Sigmoid colon (tissue), 3 donors: ENCODE results near the gene CLN6.

ENCODE experiments used
- CTCF ChIP-seq, 4 experiments: fragments of 450-650 bp in 3 of 4; fragments of 200-600 bp in 1 of 4; IDR thresholded peaks; one replicate each; pipeline ENCODE4 v1.5.1; 2016 to 2019; ENCODE audit warnings: antibody characterized with exemption in 4 of 4, mild to moderate bottlenecking in 3 of 4, moderate library complexity in 2 of 4
- POLR2A ChIP-seq, 2 donors: fragments of 450-650 bp; IDR thresholded peaks; one replicate each; pipeline ENCODE4 v1.6.1; 2016; ENCODE audit warnings: antibody characterized with exemption in 2 of 2, mild to moderate bottlenecking in 2 of 2, moderate library complexity in 2 of 2

DNA sequence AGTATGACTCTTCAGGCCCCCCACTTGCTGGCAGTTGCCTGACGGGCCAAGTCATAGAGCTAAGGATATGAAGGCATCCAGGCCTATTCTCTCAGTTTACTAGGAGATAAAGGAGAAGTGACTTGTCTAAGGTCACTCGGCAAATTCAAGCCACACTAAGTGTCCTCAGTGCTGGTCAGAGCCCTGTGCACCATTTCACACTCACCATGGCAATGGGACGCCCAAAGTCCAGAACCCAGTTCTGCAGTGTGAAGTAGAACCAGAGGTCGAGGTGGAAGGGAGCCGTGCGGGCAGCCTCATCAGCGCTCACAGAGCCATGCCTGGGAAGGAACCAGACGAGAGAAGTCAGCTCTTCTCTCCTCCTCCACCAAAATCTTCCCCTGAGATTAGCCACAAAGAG lies 11.2 kb downstream of the CLN6 start:
- no peak for TF ChIP-seq POLR2A (IDR thresholded peaks at IDR 0.05)
- no peak for TF ChIP-seq CTCF (IDR thresholded peaks at IDR 0.05)
